ENCODE data around the gene ZNF688. TPM values are rescaled to one million over a fixed set of nuclear protein-coding genes. Genes with fewer than 3 reads are reported as not detected.

The ZNF688 gene
- total RNA-seq, 1 donor, result 12.3 TPM

GRCh38 chr16:30555315-30556124 lies 16.0 kb downstream of the ZNF688 start:
- H3K9me3 ChIP-seq (ENCODE audit: low read depth, low read length), result no peaks in the 10 kb centered on the region
- no peaks in the 10 kb centered on the region for H4K20me1 ChIP-seq (ENCODE audit: insufficient read depth, low read length)
- no peak for TF ChIP-seq CTCF (IDR thresholded peaks at IDR 0.05; ENCODE audit: extremely low read depth, low read depth, low read length)
- H3K4me2 ChIP-seq (ENCODE audit: insufficient read depth, low read length), result no peak overlapping the region
- H3K36me3 ChIP-seq (ENCODE audit: insufficient read depth, low read length), result peaks cover 16% of the 10 kb centered on the region
- no peak overlapping the region for H3K27ac ChIP-seq (ENCODE audit: low read depth, low read length)
- no peak overlapping the region for H2AFZ ChIP-seq (ENCODE audit: low read length)
- no peak for DNase-seq (ENCODE audit: insufficient read length, low spot score, missing footprints)
- H3K27me3 ChIP-seq (ENCODE audit: insufficient read depth, low read length), result no peaks in the 10 kb centered on the region
- no peaks in the 10 kb centered on the region for H3K4me1 ChIP-seq (ENCODE audit: insufficient read depth, low read length)
- H3K79me2 ChIP-seq (ENCODE audit: insufficient read depth, low read length), result peaks cover 17% of the 10 kb centered on the region
- H3K4me3 ChIP-seq (ENCODE audit: insufficient read depth, low read length), result no peak overlapping the region

- H3K4me3 ChIP-seq (ENCODE audit: insufficient read depth, low read length), result no peak overlapping the region
- no peak overlapping the region for H3K4me2 ChIP-seq (ENCODE audit: insufficient read depth, low read length)
- no peaks in the 10 kb centered on the region for H3K4me1 ChIP-seq (ENCODE audit: insufficient read depth, low read length)
- no peaks in the 10 kb centered on the region for H3K9me3 ChIP-seq (ENCODE audit: low read depth, low read length)
- DNase-seq (ENCODE audit: insufficient read length, low spot score, missing footprints), result no peak
- H3K27me3 ChIP-seq (ENCODE audit: insufficient read depth, low read length), result no peaks in the 10 kb centered on the region
- no peak overlapping the region for H3K27ac ChIP-seq (ENCODE audit: low read depth, low read length)
- no peak overlapping the region for H2AFZ ChIP-seq (ENCODE audit: low read length)
- peaks cover 16% of the 10 kb centered on the region for H3K36me3 ChIP-seq (ENCODE audit: insufficient read depth, low read length)
- H3K79me2 ChIP-seq (ENCODE audit: insufficient read depth, low read length), result peaks cover 17% of the 10 kb centered on the region
- TF ChIP-seq CTCF (IDR thresholded peaks at IDR 0.05; ENCODE audit: extremely low read depth, low read depth, low read length), result no peak
- no peaks in the 10 kb centered on the region for H4K20me1 ChIP-seq (ENCODE audit: insufficient read depth, low read length)
Observed at GRCh38 chr16:30554557-30555314, 16.8 kb downstream of the ZNF688 start.

- H3K27ac ChIP-seq (ENCODE audit: low read depth, low read length), result no peak overlapping the region
- no peak for TF ChIP-seq CTCF (IDR thresholded peaks at IDR 0.05; ENCODE audit: extremely low read depth, low read depth, low read length)
- H3K27me3 ChIP-seq (ENCODE audit: insufficient read depth, low read length), result no peaks in the 10 kb centered on the region
- no peaks in the 10 kb centered on the region for H3K9me3 ChIP-seq (ENCODE audit: low read depth, low read length)
- peaks cover 16% of the 10 kb centered on the region for H3K36me3 ChIP-seq (ENCODE audit: insufficient read depth, low read length)
- DNase-seq (ENCODE audit: insufficient read length, low spot score, missing footprints), result no peak
- no peak overlapping the region for H3K4me2 ChIP-seq (ENCODE audit: insufficient read depth, low read length)
- H4K20me1 ChIP-seq (ENCODE audit: insufficient read depth, low read length), result no peaks in the 10 kb centered on the region
- H3K4me1 ChIP-seq (ENCODE audit: insufficient read depth, low read length), result peaks cover 2% of the 10 kb centered on the region
- H2AFZ ChIP-seq (ENCODE audit: low read length), result no peak overlapping the region
- no peak overlapping the region for H3K4me3 ChIP-seq (ENCODE audit: insufficient read depth, low read length)
- peaks cover 17% of the 10 kb centered on the region for H3K79me2 ChIP-seq (ENCODE audit: insufficient read depth, low read length)
Observed at GRCh38 chr16:30553393-30553899, 18.1 kb downstream of the ZNF688 start.

GRCh38 chr16:30552956-30553355 lies 18.6 kb downstream of the ZNF688 start:
- Histone ChIP-seq H3K27me3 (ENCODE audit: insufficient read depth, low read length) (no peaks in the 10 kb centered on the region), H3K9me3 (ENCODE audit: low read depth, low read length) (no peaks in the 10 kb centered on the region), H3K4me2 (ENCODE audit: insufficient read depth, low read length) (no peak overlapping the region), H3K4me1 (ENCODE audit: insufficient read depth, low read length) (peaks cover 2% of the 10 kb centered on the region), H3K4me3 (ENCODE audit: insufficient read depth, low read length) (no peak overlapping the region), H3K79me2 (ENCODE audit: insufficient read depth, low read length) (peaks cover 15% of the 10 kb centered on the region), H3K27ac (ENCODE audit: low read depth, low read length) (no peak overlapping the region), H3K36me3 (ENCODE audit: insufficient read depth, low read length) (peaks cover 16% of the 10 kb centered on the region), H4K20me1 (ENCODE audit: insufficient read depth, low read length) (no peaks in the 10 kb centered on the region), H2AFZ (ENCODE audit: low read length) (no peak overlapping the region)
- TF ChIP-seq CTCF (IDR thresholded peaks at IDR 0.05; ENCODE audit: extremely low read depth, low read depth, low read length), result no peak
- no peak for DNase-seq (ENCODE audit: insufficient read length, low spot score, missing footprints)
